AG08395 (cell line): ENCODE results near the gene EML5.
"Not testable (repeated sequence)": the region's sequence is repeated elsewhere in the genome, so short reads cannot be mapped to it uniquely, and the experiment has no call there.

Experiments
- DNase-seq: peaks from one replicate; pipeline ENCODE4 v3.0.0; 2012; ENCODE audit warnings: mixed read lengths, low spot score

EML5 gene

GRCh38 chr14:88792473-88793258 is at the start of gene EML5:
Gene EML5 (minus strand): TSS chr14:88792953. CDS start chr14:88792503, 450 bp downstream.
- DNase-seq: peak; percentile 58

GRCh38 chr14:88842414-88842813 is 49.7 kb upstream of the EML5 start:
- no peak for DNase-seq

- no peak for DNase-seq
These were observed 49.0 kb upstream of the EML5 start for GRCh38 chr14:88841741-88842140.

- DNase-seq: no peak
These were observed 48.2 kb upstream of the EML5 start for GRCh38 chr14:88840926-88841325.

- no peak for DNase-seq
These were observed 45.3 kb upstream of the EML5 start for GRCh38 chr14:88838015-88838414.

- no peak for DNase-seq
These were observed 44.7 kb upstream of the EML5 start for GRCh38 chr14:88837495-88837894.

- no peak for DNase-seq
These were observed 42.9 kb upstream of the EML5 start for GRCh38 chr14:88835661-88836060.

- DNase-seq: peak; percentile 28
These were observed 42.2 kb upstream of the EML5 start for GRCh38 chr14:88834883-88835431.

GRCh38 chr14:88831284-88831683 is 38.5 kb upstream of the EML5 start:
- DNase-seq: peak; percentile 70

- no peak for DNase-seq
These were observed 37.0 kb upstream of the EML5 start for GRCh38 chr14:88829685-88830302.

GRCh38 chr14:88829188-88829587 is 36.4 kb upstream of the EML5 start:
- no peak for DNase-seq

- no peak for DNase-seq
These were observed 32.8 kb upstream of the EML5 start for GRCh38 chr14:88825503-88825902.

GRCh38 chr14:88825078-88825458 is 32.3 kb upstream of the EML5 start:
- DNase-seq: no peak

- peak; percentile 93 for DNase-seq
These were observed 31.7 kb upstream of the EML5 start, which contains the start of gene TTC8 for GRCh38 chr14:88824314-88825077. Gene TTC8 (plus strand): TSS chr14:88824651. CDS start chr14:88824708, 57 bp downstream.

- no peak for DNase-seq
These were observed 31.2 kb upstream of the EML5 start for GRCh38 chr14:88823968-88824313.

GRCh38 chr14:88821888-88822287 is 29.1 kb upstream of the EML5 start:
- DNase-seq: no peak

- DNase-seq: no peak
These were observed 28.6 kb upstream of the EML5 start for GRCh38 chr14:88821378-88821777.

GRCh38 chr14:88819674-88820073 is 26.9 kb upstream of the EML5 start:
- DNase-seq: not testable (repeated sequence)

GRCh38 chr14:88818018-88818417 is 25.3 kb upstream of the EML5 start:
- DNase-seq: no peak

GRCh38 chr14:88815980-88816379 is 23.2 kb upstream of the EML5 start:
- DNase-seq: no peak

- DNase-seq: no peak
These were observed 15.6 kb upstream of the EML5 start for GRCh38 chr14:88808359-88808758.

- no peak for DNase-seq
These were observed 11.7 kb upstream of the EML5 start for GRCh38 chr14:88804477-88804876.

- no peak for DNase-seq
These were observed 11.3 kb upstream of the EML5 start for GRCh38 chr14:88804035-88804434.
